ENCODE results near the gene SLC6A19. TPM values are rescaled to one million over a fixed set of nuclear protein-coding genes. Genes with fewer than 3 reads are reported as not detected.

The SLC6A19 gene
- not detected in 2 replicates for total RNA-seq

DNA sequence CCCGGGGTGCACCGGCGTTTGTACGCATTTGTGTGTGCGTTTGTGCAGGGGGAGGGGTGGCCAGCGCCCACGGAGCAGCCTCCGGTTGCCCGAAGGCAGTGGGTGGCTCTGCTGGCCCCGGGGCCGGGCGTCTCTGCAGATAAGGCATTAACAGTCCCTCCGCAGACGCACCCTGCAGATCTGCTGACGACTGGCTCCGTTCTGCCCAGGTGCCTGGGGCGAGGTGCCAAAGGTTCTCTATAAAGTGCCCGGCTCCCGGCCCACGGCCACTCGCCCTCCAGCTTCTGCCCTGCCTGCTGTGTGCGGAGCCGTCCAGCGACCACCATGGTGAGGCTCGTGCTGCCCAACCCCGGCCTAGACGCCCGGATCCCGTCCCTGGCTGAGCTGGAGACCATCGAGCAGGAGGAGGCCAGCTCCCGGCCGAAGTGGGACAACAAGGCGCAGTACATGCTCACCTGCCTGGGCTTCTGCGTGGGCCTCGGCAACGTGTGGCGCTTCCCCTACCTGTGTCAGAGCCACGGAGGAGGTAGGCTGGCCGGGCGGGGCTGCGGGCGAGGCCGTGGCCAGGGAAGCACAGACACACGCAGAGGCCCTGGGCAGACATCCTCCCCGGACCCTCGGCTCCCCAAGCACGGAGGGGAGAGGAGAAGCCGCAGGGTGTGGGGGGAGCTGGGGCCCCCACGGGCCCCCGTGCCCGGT, at the start of gene SLC6A19:
Gene SLC6A19, plus strand, starts transcription at position 269 of the 699 bp plus-strand sequence. Its CDS starts 56 bp downstream, at position 325.

DNA sequence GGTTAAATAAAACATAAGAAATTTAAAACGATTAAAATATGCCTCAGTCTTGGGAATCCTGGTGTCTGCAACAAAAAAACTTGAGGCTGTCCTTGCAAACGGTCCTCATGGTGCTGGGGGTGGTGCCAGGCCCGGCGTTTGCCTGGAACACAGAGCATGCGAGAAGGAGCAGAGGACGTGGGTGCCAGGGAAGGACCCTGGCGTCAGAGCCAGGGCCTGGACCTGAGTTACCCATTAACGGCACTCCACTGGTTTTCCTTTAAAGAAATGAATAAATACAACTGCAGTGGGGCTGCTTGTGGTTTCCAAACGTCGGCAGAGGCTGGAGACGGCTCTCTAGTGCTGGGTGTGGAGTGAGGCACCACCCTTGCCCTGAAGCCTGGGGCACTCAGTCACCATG, 23.7 kb downstream of the SLC6A19 start, which contains the start of gene SLC6A18:
Gene SLC6A18, plus strand, starts transcription at position 301 of the 400 bp plus-strand sequence. Its CDS starts 97 bp downstream, at position 398.

Other genes with a start within 250 kb of the SLC6A19 start
- gene NKD2, start 192.8 kb upstream of the SLC6A19 start, total RNA-seq, result 4.6 and 7.1 TPM in 2 replicates
- gene SLC12A7, start 89.5 kb upstream of the SLC6A19 start, total RNA-seq, result 12.5 and 21.0 TPM in 2 replicates
- not detected in 2 replicates for gene SLC6A18, start 23.8 kb downstream of the SLC6A19 start, total RNA-seq
- not detected in 2 replicates for gene TERT, start 93.5 kb downstream of the SLC6A19 start, total RNA-seq
- 179 and 184 TPM in 2 replicates for gene CLPTM1L, start 143.5 kb downstream of the SLC6A19 start, total RNA-seq
- gene SLC6A3, start 243.8 kb downstream of the SLC6A19 start, total RNA-seq, result under 0.01 TPM in 1 of 2 replicates, not detected in the other

All from smooth muscle cell of trachea (primary cell).